22Rv1 (cell line): ENCODE results near the gene TSPAN5.
A peak's percentile ranks its signal among the peaks of the same experiment; 100 is the strongest.

Experiments used
- H3K27ac ChIP-seq: fragments of 450-650 bp; 2 replicates; pipeline ENCODE4 v1.5.1; 2017
- CTCF ChIP-seq: fragments of 450-650 bp; IDR thresholded peaks from 2 replicates; pipeline ENCODE4 v1.5.1; 2017; ENCODE audit warnings: mild to moderate bottlenecking
- ZFX ChIP-seq: fragments of 450-650 bp; IDR thresholded peaks from 2 replicates; pipeline ENCODE4 v1.6.1; 2017; ENCODE audit warnings: antibody characterized with exemption, borderline replicate concordance

Gene TSPAN5

GRCh38 chr4:98506462-98507132, 151.8 kb downstream of the TSPAN5 start:
- TF ChIP-seq CTCF (peak; percentile 43), ZFX (no peak)

GRCh38 chr4:98505992-98506391, 152.4 kb downstream of the TSPAN5 start:
- TF ChIP-seq ZFX (no peak), CTCF (no peak)

More at GRCh38 chr4:98506462-98507132, 151.8 kb downstream of the TSPAN5 start:
- H3K27ac ChIP-seq = no peak overlapping the region

GRCh38 chr4:98504091-98504490, 154.3 kb downstream of the TSPAN5 start:
- no peak overlapping the region for H3K27ac ChIP-seq
- TF ChIP-seq CTCF (no peak), ZFX (no peak)

More at GRCh38 chr4:98505992-98506391, 152.4 kb downstream of the TSPAN5 start:
- H3K27ac ChIP-seq = no peak overlapping the region

GRCh38 chr4:98503676-98504075, 154.7 kb downstream of the TSPAN5 start:
- H3K27ac ChIP-seq = no peak overlapping the region
- no peak for TF ChIP-seq ZFX
- no peak for TF ChIP-seq CTCF

- TF ChIP-seq CTCF (no peak), ZFX (no peak)
- H3K27ac ChIP-seq = no peak overlapping the region
Observed at GRCh38 chr4:98502624-98503023, 155.8 kb downstream of the TSPAN5 start.

- H3K27ac ChIP-seq = no peak overlapping the region
- TF ChIP-seq CTCF (no peak), ZFX (no peak)
Observed at GRCh38 chr4:98502031-98502430, 156.4 kb downstream of the TSPAN5 start.

GRCh38 chr4:98501383-98501782, 157.0 kb downstream of the TSPAN5 start:
- no peak overlapping the region for H3K27ac ChIP-seq
- no peak for TF ChIP-seq ZFX
- TF ChIP-seq CTCF = no peak
